ENCODE measurements around the gene PDZRN3.

DNA sequence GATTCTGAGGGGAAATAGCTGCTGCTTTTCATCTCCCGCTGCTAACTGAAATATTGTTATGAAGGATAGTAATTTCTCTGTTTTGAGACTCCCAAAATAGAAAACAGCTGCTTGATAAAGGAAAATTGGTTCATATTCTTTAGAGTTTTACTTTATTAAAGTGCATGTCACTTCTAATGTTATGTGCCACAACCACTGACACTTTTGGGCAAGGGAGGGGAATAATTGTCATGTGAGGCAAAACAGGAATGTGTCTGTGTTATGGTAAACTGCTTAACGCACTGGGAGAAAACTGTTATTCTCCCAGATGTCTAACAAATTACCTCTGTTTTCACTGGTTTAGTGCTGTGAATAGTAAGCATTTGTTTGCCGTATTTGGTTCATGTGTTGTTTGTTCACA is 201.6 kb downstream of the PDZRN3 start:
- TF ChIP-seq, protein P1, sequence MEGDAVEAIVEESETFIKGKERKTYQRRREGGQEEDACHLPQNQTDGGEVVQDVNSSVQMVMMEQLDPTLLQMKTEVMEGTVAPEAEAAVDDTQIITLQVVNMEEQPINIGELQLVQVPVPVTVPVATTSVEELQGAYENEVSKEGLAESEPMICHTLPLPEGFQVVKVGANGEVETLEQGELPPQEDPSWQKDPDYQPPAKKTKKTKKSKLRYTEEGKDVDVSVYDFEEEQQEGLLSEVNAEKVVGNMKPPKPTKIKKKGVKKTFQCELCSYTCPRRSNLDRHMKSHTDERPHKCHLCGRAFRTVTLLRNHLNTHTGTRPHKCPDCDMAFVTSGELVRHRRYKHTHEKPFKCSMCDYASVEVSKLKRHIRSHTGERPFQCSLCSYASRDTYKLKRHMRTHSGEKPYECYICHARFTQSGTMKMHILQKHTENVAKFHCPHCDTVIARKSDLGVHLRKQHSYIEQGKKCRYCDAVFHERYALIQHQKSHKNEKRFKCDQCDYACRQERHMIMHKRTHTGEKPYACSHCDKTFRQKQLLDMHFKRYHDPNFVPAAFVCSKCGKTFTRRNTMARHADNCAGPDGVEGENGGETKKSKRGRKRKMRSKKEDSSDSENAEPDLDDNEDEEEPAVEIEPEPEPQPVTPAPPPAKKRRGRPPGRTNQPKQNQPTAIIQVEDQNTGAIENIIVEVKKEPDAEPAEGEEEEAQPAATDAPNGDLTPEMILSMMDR (IDR thresholded peaks at IDR 0.05): no peak
- no peak for TF ChIP-seq YY1 (IDR thresholded peaks at IDR 0.05; ENCODE audit: low read depth)
- no peak for TF ChIP-seq NRF1 (IDR thresholded peaks at IDR 0.05; ENCODE audit: low read depth, low read length)
- TF ChIP-seq TAF1 (IDR thresholded peaks at IDR 0.05; ENCODE audit: borderline replicate concordance, low read depth, low read length): no peak
- peak; percentile 81 for TF ChIP-seq CHD2 (IDR thresholded peaks at IDR 0.05; ENCODE audit: low read length, partially characterized antibody)
- TF ChIP-seq, protein P2, sequence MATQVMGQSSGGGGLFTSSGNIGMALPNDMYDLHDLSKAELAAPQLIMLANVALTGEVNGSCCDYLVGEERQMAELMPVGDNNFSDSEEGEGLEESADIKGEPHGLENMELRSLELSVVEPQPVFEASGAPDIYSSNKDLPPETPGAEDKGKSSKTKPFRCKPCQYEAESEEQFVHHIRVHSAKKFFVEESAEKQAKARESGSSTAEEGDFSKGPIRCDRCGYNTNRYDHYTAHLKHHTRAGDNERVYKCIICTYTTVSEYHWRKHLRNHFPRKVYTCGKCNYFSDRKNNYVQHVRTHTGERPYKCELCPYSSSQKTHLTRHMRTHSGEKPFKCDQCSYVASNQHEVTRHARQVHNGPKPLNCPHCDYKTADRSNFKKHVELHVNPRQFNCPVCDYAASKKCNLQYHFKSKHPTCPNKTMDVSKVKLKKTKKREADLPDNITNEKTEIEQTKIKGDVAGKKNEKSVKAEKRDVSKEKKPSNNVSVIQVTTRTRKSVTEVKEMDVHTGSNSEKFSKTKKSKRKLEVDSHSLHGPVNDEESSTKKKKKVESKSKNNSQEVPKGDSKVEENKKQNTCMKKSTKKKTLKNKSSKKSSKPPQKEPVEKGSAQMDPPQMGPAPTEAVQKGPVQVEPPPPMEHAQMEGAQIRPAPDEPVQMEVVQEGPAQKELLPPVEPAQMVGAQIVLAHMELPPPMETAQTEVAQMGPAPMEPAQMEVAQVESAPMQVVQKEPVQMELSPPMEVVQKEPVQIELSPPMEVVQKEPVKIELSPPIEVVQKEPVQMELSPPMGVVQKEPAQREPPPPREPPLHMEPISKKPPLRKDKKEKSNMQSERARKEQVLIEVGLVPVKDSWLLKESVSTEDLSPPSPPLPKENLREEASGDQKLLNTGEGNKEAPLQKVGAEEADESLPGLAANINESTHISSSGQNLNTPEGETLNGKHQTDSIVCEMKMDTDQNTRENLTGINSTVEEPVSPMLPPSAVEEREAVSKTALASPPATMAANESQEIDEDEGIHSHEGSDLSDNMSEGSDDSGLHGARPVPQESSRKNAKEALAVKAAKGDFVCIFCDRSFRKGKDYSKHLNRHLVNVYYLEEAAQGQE (IDR thresholded peaks at IDR 0.05; ENCODE audit: low read depth, low read length): no peak
- TF ChIP-seq POLR2AphosphoS5 (IDR thresholded peaks at IDR 0.05; ENCODE audit: low read depth, low read length): no peak
- TF ChIP-seq FOXM1 (IDR thresholded peaks at IDR 0.05; ENCODE audit: low read depth): no peak
- TF ChIP-seq, protein P3, sequence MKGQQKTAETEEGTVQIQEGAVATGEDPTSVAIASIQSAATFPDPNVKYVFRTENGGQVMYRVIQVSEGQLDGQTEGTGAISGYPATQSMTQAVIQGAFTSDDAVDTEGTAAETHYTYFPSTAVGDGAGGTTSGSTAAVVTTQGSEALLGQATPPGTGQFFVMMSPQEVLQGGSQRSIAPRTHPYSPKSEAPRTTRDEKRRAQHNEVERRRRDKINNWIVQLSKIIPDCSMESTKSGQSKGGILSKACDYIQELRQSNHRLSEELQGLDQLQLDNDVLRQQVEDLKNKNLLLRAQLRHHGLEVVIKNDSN (IDR thresholded peaks at IDR 0.05; ENCODE audit: borderline replicate concordance, low read depth): no peak
- no peak; the same call in 1 of the 2 replicates for TF ChIP-seq FOXJ3 (CRISPR knock-in tag; IDR thresholded peaks at IDR 0.05)

Measured in SK-N-SH (cell line).